ENCODE measurements around the gene UBE3B.
"Not testable (repeated sequence)": the region's sequence is repeated elsewhere in the genome, so short reads cannot be mapped to it uniquely, and the experiment has no call there.

The UBE3B gene

GRCh38 chr12:109433618-109434017 lies 43.8 kb upstream of the UBE3B start:
- TF ChIP-seq, protein P1, sequence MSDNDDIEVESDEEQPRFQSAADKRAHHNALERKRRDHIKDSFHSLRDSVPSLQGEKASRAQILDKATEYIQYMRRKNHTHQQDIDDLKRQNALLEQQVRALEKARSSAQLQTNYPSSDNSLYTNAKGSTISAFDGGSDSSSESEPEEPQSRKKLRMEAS (IDR thresholded peaks at IDR 0.05; ENCODE audit: low read depth, low read length) = no peak
- TF ChIP-seq, protein P2, sequence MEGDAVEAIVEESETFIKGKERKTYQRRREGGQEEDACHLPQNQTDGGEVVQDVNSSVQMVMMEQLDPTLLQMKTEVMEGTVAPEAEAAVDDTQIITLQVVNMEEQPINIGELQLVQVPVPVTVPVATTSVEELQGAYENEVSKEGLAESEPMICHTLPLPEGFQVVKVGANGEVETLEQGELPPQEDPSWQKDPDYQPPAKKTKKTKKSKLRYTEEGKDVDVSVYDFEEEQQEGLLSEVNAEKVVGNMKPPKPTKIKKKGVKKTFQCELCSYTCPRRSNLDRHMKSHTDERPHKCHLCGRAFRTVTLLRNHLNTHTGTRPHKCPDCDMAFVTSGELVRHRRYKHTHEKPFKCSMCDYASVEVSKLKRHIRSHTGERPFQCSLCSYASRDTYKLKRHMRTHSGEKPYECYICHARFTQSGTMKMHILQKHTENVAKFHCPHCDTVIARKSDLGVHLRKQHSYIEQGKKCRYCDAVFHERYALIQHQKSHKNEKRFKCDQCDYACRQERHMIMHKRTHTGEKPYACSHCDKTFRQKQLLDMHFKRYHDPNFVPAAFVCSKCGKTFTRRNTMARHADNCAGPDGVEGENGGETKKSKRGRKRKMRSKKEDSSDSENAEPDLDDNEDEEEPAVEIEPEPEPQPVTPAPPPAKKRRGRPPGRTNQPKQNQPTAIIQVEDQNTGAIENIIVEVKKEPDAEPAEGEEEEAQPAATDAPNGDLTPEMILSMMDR (IDR thresholded peaks at IDR 0.05; ENCODE audit: low read depth, low read length) = peak; percentile 70
- DNase-seq (ENCODE audit: low read depth) = peak; percentile 20
- H3K4me3 ChIP-seq (ENCODE audit: low read depth, low read length) = no peak overlapping the region

DNA sequence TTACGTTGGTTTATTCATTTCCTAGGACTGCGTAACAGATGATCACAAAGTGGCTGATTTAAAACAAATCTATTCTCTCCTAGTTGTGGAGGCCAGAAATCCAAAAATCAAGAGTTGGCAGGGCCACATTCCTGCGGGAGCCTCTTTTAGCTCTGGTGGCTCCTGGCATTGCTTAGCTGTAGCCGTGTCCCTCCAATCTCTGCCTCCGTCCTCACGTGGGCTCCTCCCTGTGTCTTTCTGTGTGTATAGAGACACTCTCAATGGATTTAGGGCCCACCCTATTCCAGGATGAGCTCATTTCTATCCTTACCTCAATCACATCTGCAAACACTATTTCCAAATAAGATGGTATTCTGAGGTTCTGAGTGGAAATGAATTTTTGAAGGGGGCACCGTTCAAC lies 42.9 kb upstream of the UBE3B start:
- no peak for DNase-seq (ENCODE audit: low read depth)
- H3K4me3 ChIP-seq (ENCODE audit: low read depth, low read length) = no peak overlapping the region
- TF ChIP-seq MYC (IDR thresholded peaks at IDR 0.05; ENCODE audit: low read depth, low read length) (no peak), POLR2A (IDR thresholded peaks at IDR 0.05; ENCODE audit: extremely low read depth, insufficient read length) (no peak)
- TF ChIP-seq, protein P1 (IDR thresholded peaks at IDR 0.05; ENCODE audit: low read depth, low read length) = no peak
- TF ChIP-seq, protein P2 (IDR thresholded peaks at IDR 0.05; ENCODE audit: low read depth, low read length) = no peak

DNA sequence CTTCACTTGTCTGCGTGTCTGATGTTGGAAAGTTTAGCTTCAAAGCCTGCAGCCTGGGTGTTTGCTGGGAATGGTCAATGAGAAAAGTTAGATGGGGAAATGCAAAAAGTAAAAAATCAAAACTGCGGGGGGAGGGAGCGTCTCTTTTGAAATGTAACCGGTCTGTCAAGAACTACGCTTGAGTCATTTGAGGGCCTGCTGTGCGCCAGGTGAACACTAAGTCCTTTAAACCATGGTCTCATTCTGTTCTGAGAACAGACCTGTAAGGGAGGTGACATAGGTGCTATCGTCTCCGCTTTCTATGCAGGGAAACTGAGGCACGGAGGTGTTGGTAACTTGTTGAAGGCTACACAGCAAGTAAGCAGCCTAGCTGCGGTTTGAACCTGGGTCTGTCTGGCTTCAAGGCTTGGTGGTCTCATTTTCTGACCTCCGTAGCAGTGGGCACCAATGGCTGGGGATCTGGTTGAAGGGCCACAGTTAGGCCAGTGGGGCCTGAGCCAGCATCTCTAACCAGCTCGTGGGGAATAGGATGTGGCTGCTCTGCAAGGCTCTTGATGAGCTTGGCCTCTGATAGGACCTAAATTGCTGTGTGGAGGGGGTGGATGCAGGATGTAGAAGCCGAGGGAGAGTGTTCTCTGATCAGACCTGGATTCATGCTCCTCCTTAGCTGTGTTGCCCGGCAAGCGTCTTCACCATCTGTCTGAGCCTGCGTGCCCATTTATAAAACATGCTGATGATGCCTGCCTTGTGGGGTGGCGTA lies 41.8 kb upstream of the UBE3B start:
- TF ChIP-seq, protein P2 (IDR thresholded peaks at IDR 0.05; ENCODE audit: low read depth, low read length) = no peak
- TF ChIP-seq, protein P1 (IDR thresholded peaks at IDR 0.05; ENCODE audit: low read depth, low read length) = no peak
- TF ChIP-seq MYC (IDR thresholded peaks at IDR 0.05; ENCODE audit: low read depth, low read length) = no peak
- TF ChIP-seq POLR2A (IDR thresholded peaks at IDR 0.05; ENCODE audit: extremely low read depth, insufficient read length) = no peak
- no peak overlapping the region for H3K4me3 ChIP-seq (ENCODE audit: low read depth, low read length)
- no peak for DNase-seq (ENCODE audit: low read depth)

GRCh38 chr12:109436188-109436560 lies 41.3 kb upstream of the UBE3B start:
- no peak for DNase-seq (ENCODE audit: low read depth)
- no peak overlapping the region for H3K4me3 ChIP-seq (ENCODE audit: low read depth, low read length)
- TF ChIP-seq MYC (IDR thresholded peaks at IDR 0.05; ENCODE audit: low read depth, low read length) = no peak
- TF ChIP-seq POLR2A (IDR thresholded peaks at IDR 0.05; ENCODE audit: extremely low read depth, insufficient read length) = no peak
- TF ChIP-seq, protein P1 (IDR thresholded peaks at IDR 0.05; ENCODE audit: low read depth, low read length) = no peak
- TF ChIP-seq, protein P2 (IDR thresholded peaks at IDR 0.05; ENCODE audit: low read depth, low read length) = no peak

GRCh38 chr12:109439181-109439580 lies 38.3 kb upstream of the UBE3B start:
- no peak for DNase-seq (ENCODE audit: low read depth)
- no peak for TF ChIP-seq POLR2A (IDR thresholded peaks at IDR 0.05; ENCODE audit: extremely low read depth, insufficient read length)
- TF ChIP-seq MYC (IDR thresholded peaks at IDR 0.05; ENCODE audit: low read depth, low read length) = no peak
- TF ChIP-seq, protein P2 (IDR thresholded peaks at IDR 0.05; ENCODE audit: low read depth, low read length) = no peak
- TF ChIP-seq, protein P1 (IDR thresholded peaks at IDR 0.05; ENCODE audit: low read depth, low read length) = no peak
- no peak overlapping the region for H3K4me3 ChIP-seq (ENCODE audit: low read depth, low read length)

DNA sequence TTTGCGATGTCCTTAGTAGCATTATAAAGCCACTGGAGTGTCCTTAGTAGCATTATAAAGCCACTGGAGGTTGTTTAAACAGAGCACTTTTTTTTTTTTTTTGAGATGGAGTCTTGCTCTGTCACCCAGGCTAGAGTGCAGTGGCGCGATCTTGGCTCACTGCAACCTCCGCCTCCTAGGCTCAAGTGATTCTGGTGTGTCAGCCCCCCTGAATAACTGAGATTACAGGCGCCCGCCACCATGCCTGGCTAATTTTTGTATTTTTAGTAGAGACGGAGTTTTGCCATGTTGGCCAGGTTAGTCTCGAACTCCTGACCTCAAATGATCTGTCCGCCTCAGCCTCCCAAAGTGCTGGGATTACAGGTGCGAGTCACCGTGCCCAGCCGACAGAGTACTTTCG lies 37.5 kb upstream of the UBE3B start:
- not testable (repeated sequence) for H3K4me3 ChIP-seq (ENCODE audit: low read depth, low read length); DNase-seq (ENCODE audit: low read depth)

Data from NB4 (cell line).